Posterior vena cava (tissue), 2 donors: Measurements from ENCODE around the gene TKFC. TPM values are rescaled to one million over a fixed set of nuclear protein-coding genes. Genes with fewer than 3 reads are reported as not detected.
A peak's percentile ranks its signal among the peaks of the same experiment; 100 is the strongest.
"Not testable (repeated sequence)": the region's sequence is repeated elsewhere in the genome, so short reads cannot be mapped to it uniquely, and the experiment has no call there.

Source experiments
- DNase-seq: peaks from one replicate; pipeline ENCODE4 v3.0.0-alpha.2; 2020; ENCODE audit warnings: low spot score
- intact Hi-C, 2 donors: fragments of 100-400 bp; cut with DNase I; formaldehyde crosslinking; loops; one replicate each; pipeline versions ENCODE4 v1.14.1 to v1.14.2; 2022 to 2023
- total RNA-seq, 2 donors: library from RNA; stranded (reverse); fragmentation: NEBNext Ultra II Directional; extraction: Animal tissue kit (Norgen Biotek cat#: 25700); gene quantifications; one replicate each; pipeline ENCODE4 v1.2.1, GENCODE V29; 2021
- donor health status: DM: yes; HTN: yes; CAD: no.
- donor health status: DM: yes; HTN: yes; CAD: no.

TKFC gene
- total RNA-seq, 2 donors from 2014 or later = 15.2 to 24.6 TPM

- intact Hi-C loops = no loop called here
- no peak for DNase-seq
Observed at GRCh38 chr11:61359516-61359915, 26.5 kb downstream of the TKFC start.

GRCh38 chr11:61361237-61361740 is 28.3 kb downstream of the TKFC start:
- no peak for DNase-seq
- intact Hi-C loops = no loop called here

- intact Hi-C loops = no loop called here
- DNase-seq = peak; percentile 98
Observed at GRCh38 chr11:61361741-61362541, 28.9 kb downstream of the TKFC start, which contains the start of the genes CYB561A3 and TMEM138. Gene CYB561A3, minus strand, starts transcription at chr11:61361882. Its CDS starts 5,169 bp downstream, at chr11:61356713. Gene TMEM138, plus strand, starts transcription at chr11:61362374. Its CDS starts 2,017 bp downstream, at chr11:61364391.

- intact Hi-C loops = no loop called here
- no peak for DNase-seq
Observed at GRCh38 chr11:61362542-61362875, 29.5 kb downstream of the TKFC start.

- peak; percentile 18 for DNase-seq
- intact Hi-C loops = no loop called here
Observed at GRCh38 chr11:61364012-61364675, 31.1 kb downstream of the TKFC start.

- peak; percentile 5 for DNase-seq
- intact Hi-C loops = no loop called here
Observed at GRCh38 chr11:61367406-61367805, 34.4 kb downstream of the TKFC start.

GRCh38 chr11:61368646-61369045 is 35.6 kb downstream of the TKFC start:
- DNase-seq = peak; percentile 17
- intact Hi-C loops = no loop called here

- intact Hi-C loops = no loop called here
- DNase-seq = peak; percentile 87
Observed at GRCh38 chr11:61369372-61370348, 36.6 kb downstream of the TKFC start.

- intact Hi-C loops = no loop called here
- peak; percentile 41 for DNase-seq
Observed at GRCh38 chr11:61370349-61371005, 37.4 kb downstream of the TKFC start.

GRCh38 chr11:61372659-61373420 is 39.8 kb downstream of the TKFC start:
- intact Hi-C loops = no loop called here
- peak; percentile 5 for DNase-seq

GRCh38 chr11:61375761-61376108 is 42.7 kb downstream of the TKFC start:
- intact Hi-C loops = no loop called here
- peak; percentile 34 for DNase-seq

GRCh38 chr11:61377461-61378160 is 44.6 kb downstream of the TKFC start:
- no peak for DNase-seq
- intact Hi-C loops = no loop called here

- DNase-seq = no peak
- intact Hi-C loops = no loop called here
Observed at GRCh38 chr11:61378713-61379313, 45.8 kb downstream of the TKFC start.

GRCh38 chr11:61380884-61381283 is 47.9 kb downstream of the TKFC start:
- intact Hi-C loops = no loop called here
- DNase-seq = no peak

GRCh38 chr11:61383859-61384258 is 50.8 kb downstream of the TKFC start:
- intact Hi-C loops = loop anchor here (2.0 kb wide), 2 partner anchors 45 to 47 kb away; no protein-coding TSS in a partner anchor
- not testable (repeated sequence) for DNase-seq

- intact Hi-C loops = loop anchor here (2.0 kb wide), 2 partner anchors 46 to 48 kb away; no protein-coding TSS in a partner anchor
- no peak for DNase-seq
Observed at GRCh38 chr11:61384271-61385242, 51.5 kb downstream of the TKFC start.
